Measurements from ENCODE around the gene SBDS. TPM values are rescaled to one million over a fixed set of nuclear protein-coding genes. Genes with fewer than 3 reads are reported as not detected.
A peak's percentile ranks its signal among the peaks of the same experiment; 100 is the strongest.
"Not testable (repeated sequence)": the region's sequence is repeated elsewhere in the genome, so short reads cannot be mapped to it uniquely, and the experiment has no call there.

The SBDS gene
- total RNA-seq, 1 experiment from 2014 or later = 50.1 TPM

- BruUV-seq (replicated peaks); CTCF ChIA-PET; H4K20me1 ChIP-seq (ENCODE audit: insufficient read depth); H3K27me3 ChIP-seq (ENCODE audit: insufficient read depth, low read length); H3K9me2 ChIP-seq (ENCODE audit: insufficient read depth); POLR2A ChIA-PET; H3K4me1 ChIP-seq (ENCODE audit: control insufficient read depth in 1 of 2, insufficient read depth in 2 of 2, low read length in 2 of 2); RAD21 ChIA-PET (ENCODE audit: low non-redundant PET in 1 of 2, low total read pairs in 2 of 2, uncharacterized antibody in 2 of 2, unreplicated experiment in 2 of 2); H3K9me3 ChIP-seq (ENCODE audit: control insufficient read depth in 1 of 2, insufficient read depth in 1 of 2, low read depth in 1 of 2, low read length in 2 of 2); H3K36me3 ChIP-seq (ENCODE audit: control insufficient read depth in 1 of 2, insufficient read depth in 2 of 2, low read length in 2 of 2): not testable (repeated sequence)
- Histone ChIP-seq H3K4me3 (replicated peaks in 1 of 2; ENCODE audit: low read depth in 1 of 2, low read length in 2 of 2) (peak within 1 kb of the TSS; percentile 87 to 91), H2AFZ (ENCODE audit: low read depth, low read length, poor library complexity, severe bottlenecking) (peak within 1 kb of the TSS; percentile 22), H3K79me2 (ENCODE audit: insufficient read depth, low read length) (peaks cover 31% of the 10 kb centered on the region), H3K9ac (ENCODE audit: low read length) (peak within 1 kb of the TSS; percentile 78), H3K27ac (ENCODE audit: low read depth, low read length) (peak within 1 kb of the TSS; percentile 57), H3K4me2 (ENCODE audit: low read length) (peak within 1 kb of the TSS; percentile 82)
- ATAC-seq (peak; percentile 91), DNase-seq (ENCODE audit: low read depth, low spot score) (peak; percentile 95)
- intact Hi-C loops (cut with micrococcal nuclease) = loop anchor here (10.0 kb wide), 1 partner anchor 972 kb away; no protein-coding TSS in a partner anchor
- TF ChIP-seq YY1 (IDR thresholded peaks at IDR 0.05; ENCODE audit: extremely low read depth, insufficient replicate concordance, low read depth, low read length) = peak; percentile 94
- TF ChIP-seq SRF (IDR thresholded peaks at IDR 0.05; ENCODE audit: low read depth) = peak; percentile 43; the same call in 1 of the 2 replicates
- TF ChIP-seq POLR2AphosphoS5 (IDR thresholded peaks at IDR 0.05; ENCODE audit: low read depth, low read length) = peak; percentile 74
- TF ChIP-seq POLR2A (IDR thresholded peaks at IDR 0.05; ENCODE audit: borderline replicate concordance, extremely low read depth, insufficient read depth, insufficient read length) = peak; percentile 44
- TF ChIP-seq SP1 (IDR thresholded peaks at IDR 0.05; ENCODE audit: low read depth) = peak; percentile 76
- TF ChIP-seq ZBTB33 (IDR thresholded peaks at IDR 0.05; ENCODE audit: extremely low read depth, insufficient replicate concordance, low read length) = peak; percentile 64
- peak; percentile 65 for TF ChIP-seq ELF1 (IDR thresholded peaks at IDR 0.05; ENCODE audit: borderline replicate concordance, low read depth)
These were observed 1.2 kb upstream of the SBDS start, which contains the start of gene TYW1 for GRCh38 chr7:66996444-66997191. Gene TYW1, plus strand, starts transcription at chr7:66996833. Its CDS starts 146 bp downstream, at chr7:66996979.

All from HCT116 (cell line).